Activated naive CD4-positive, alpha-beta T cell treated with anti-CD3 and anti-CD28 coated beads for 36 hours (primary cell): Measurements from ENCODE around the gene RGP1. TPM values are rescaled to one million over a fixed set of nuclear protein-coding genes. Genes with fewer than 3 reads are reported as not detected.

Experiments
- CTCF ChIA-PET: fragments of 350-600 bp; sonication (Branson Sonifier 250); formaldehyde crosslinking; loops from one replicate; lab custom pipeline; 2021; ENCODE audit warnings: antibody characterized with exemption; lab: Charles Lee
- DNase-seq: peaks from one replicate; pipeline ENCODE4 v3.0.0-alpha.2; 2020
- H3K27ac Mint-ChIP-seq: one replicate; pipeline ENCODE4 v1.8.0; 2021; ENCODE audit warnings: mild to moderate bottlenecking, mixed read lengths
- H3K27me3 Mint-ChIP-seq: one replicate; pipeline ENCODE4 v1.8.0; 2021; ENCODE audit warnings: low read depth, mixed read lengths
- H3K36me3 Mint-ChIP-seq: one replicate; pipeline ENCODE4 v1.8.0; 2021; ENCODE audit warnings: low read depth, mixed read lengths
- H3K4me1 Mint-ChIP-seq: one replicate; pipeline ENCODE4 v1.8.0; 2021; ENCODE audit warnings: low read depth, mixed read lengths
- H3K4me3 Mint-ChIP-seq: one replicate; pipeline ENCODE4 v1.8.0; 2021; ENCODE audit warnings: mild to moderate bottlenecking, moderate library complexity, mixed read lengths
- H3K9me3 Mint-ChIP-seq: one replicate; pipeline ENCODE4 v1.8.0; 2021; ENCODE audit warnings: mixed read lengths
- intact Hi-C: fragments of 100-400 bp; cut with micrococcal nuclease; formaldehyde crosslinking; loops from one replicate; pipeline ENCODE4 v1.15.1; 2023
- total RNA-seq, 2 experiments: library from RNA; stranded (reverse); gene quantifications; one replicate each; pipeline ENCODE4 v1.2.3, GENCODE V29; 2021

Gene RGP1
- total RNA-seq, 2 experiments from 2014 or later = 12.0 to 13.3 TPM

GRCh38 chr9:35711501-35712428 is 37.3 kb upstream of the RGP1 start:
- Mint-ChIP-seq H3K9me3 (no peaks in the 10 kb centered on the region), H3K27ac (no peak overlapping the region), H3K27me3 (no peaks in the 10 kb centered on the region), H3K4me1 (peaks cover 2% of the 10 kb centered on the region), H3K4me3 (no peak overlapping the region), H3K36me3 (peaks cover 59% of the 10 kb centered on the region)
- no peak for DNase-seq
- CTCF ChIA-PET = interaction anchor here (0.6 to 7.5 kb wide), 7 partner anchors 16 to 171 kb away, joined by 3 to 53 read pairs (median 3); no protein-coding TSS in a partner anchor
- intact Hi-C loops = no loop called here

- no peak overlapping the region for H3K27ac Mint-ChIP-seq
- CTCF ChIA-PET = interaction anchor here (0.7 to 7.5 kb wide), 3 partner anchors 17 to 56 kb away, joined by 3 to 53 read pairs (median 3); no protein-coding TSS in a partner anchor
- H3K9me3 Mint-ChIP-seq = no peaks in the 10 kb centered on the region
- intact Hi-C loops = no loop called here
- peaks cover 52% of the 10 kb centered on the region for H3K36me3 Mint-ChIP-seq
- no peak for DNase-seq
- no peaks in the 10 kb centered on the region for H3K27me3 Mint-ChIP-seq
- H3K4me3 Mint-ChIP-seq = no peak overlapping the region
- peaks cover 2% of the 10 kb centered on the region for H3K4me1 Mint-ChIP-seq
Measured at GRCh38 chr9:35712762-35713400, 36.2 kb upstream of the RGP1 start.

GRCh38 chr9:35713578-35713977 is 35.5 kb upstream of the RGP1 start:
- H3K36me3 Mint-ChIP-seq = peaks cover 54% of the 10 kb centered on the region
- CTCF ChIA-PET = interaction anchor here (7.5 kb wide), 1 partner anchor 18 kb away, joined by 53 read pairs; no protein-coding TSS in a partner anchor
- no peak overlapping the region for H3K4me3 Mint-ChIP-seq
- no peak overlapping the region for H3K27ac Mint-ChIP-seq
- intact Hi-C loops = no loop called here
- H3K27me3 Mint-ChIP-seq = no peaks in the 10 kb centered on the region
- peaks cover 2% of the 10 kb centered on the region for H3K4me1 Mint-ChIP-seq
- H3K9me3 Mint-ChIP-seq = no peaks in the 10 kb centered on the region
- no peak for DNase-seq

GRCh38 chr9:35714123-35714522 is 35.0 kb upstream of the RGP1 start:
- H3K36me3 Mint-ChIP-seq = peaks cover 52% of the 10 kb centered on the region
- no peaks in the 10 kb centered on the region for H3K9me3 Mint-ChIP-seq
- no peaks in the 10 kb centered on the region for H3K27me3 Mint-ChIP-seq
- peaks cover 2% of the 10 kb centered on the region for H3K4me1 Mint-ChIP-seq
- no peak for DNase-seq
- H3K27ac Mint-ChIP-seq = no peak overlapping the region
- intact Hi-C loops = no loop called here
- no peak overlapping the region for H3K4me3 Mint-ChIP-seq
- CTCF ChIA-PET = interaction anchor here (0.6 to 7.5 kb wide), 4 partner anchors 13 to 663 kb away, joined by 3 to 53 read pairs (median 3); no protein-coding TSS in a partner anchor

- intact Hi-C loops = no loop called here
- Mint-ChIP-seq H3K27me3 (no peaks in the 10 kb centered on the region), H3K27ac (no peak overlapping the region), H3K36me3 (peaks cover 54% of the 10 kb centered on the region), H3K9me3 (no peaks in the 10 kb centered on the region), H3K4me1 (peaks cover 2% of the 10 kb centered on the region), H3K4me3 (no peak overlapping the region)
- no peak for DNase-seq
- CTCF ChIA-PET = interaction anchor here (0.6 to 7.5 kb wide), 6 partner anchors 13 to 663 kb away, joined by 3 to 53 read pairs (median 3); partner anchors contain the start of genes CCDC107 and RMRP
Measured at GRCh38 chr9:35714579-35715252, 34.4 kb upstream of the RGP1 start.

GRCh38 chr9:35716230-35716629 is 32.9 kb upstream of the RGP1 start:
- Mint-ChIP-seq H3K27me3 (no peaks in the 10 kb centered on the region), H3K9me3 (no peaks in the 10 kb centered on the region), H3K4me1 (peaks cover 2% of the 10 kb centered on the region), H3K4me3 (no peak overlapping the region), H3K36me3 (peaks cover 45% of the 10 kb centered on the region), H3K27ac (no peak overlapping the region)
- CTCF ChIA-PET = interaction anchor here (1.1 to 7.5 kb wide), 5 partner anchors 11 to 33 kb away, joined by 3 to 53 read pairs (median 9); partner anchors contain the start of genes GBA2 and RGP1
- intact Hi-C loops = no loop called here
- no peak for DNase-seq

- H3K27ac Mint-ChIP-seq = no peak overlapping the region
- peaks cover 40% of the 10 kb centered on the region for H3K36me3 Mint-ChIP-seq
Measured at GRCh38 chr9:35717132-35717870, 31.8 kb upstream of the RGP1 start.

GRCh38 chr9:35718721-35719511 is 30.2 kb upstream of the RGP1 start:
- Mint-ChIP-seq H3K36me3 (peaks cover 44% of the 10 kb centered on the region), H3K4me1 (no peaks in the 10 kb centered on the region), H3K27me3 (no peaks in the 10 kb centered on the region), H3K4me3 (no peak overlapping the region), H3K27ac (no peak overlapping the region), H3K9me3 (no peaks in the 10 kb centered on the region)
- DNase-seq = no peak
- intact Hi-C loops = no loop called here
- CTCF ChIA-PET = interaction anchor here (0.7 to 2.9 kb wide), 2 partner anchors 16 to 23 kb away, joined by 3 to 13 read pairs; no protein-coding TSS in a partner anchor

More at GRCh38 chr9:35717132-35717870, 31.8 kb upstream of the RGP1 start:
- CTCF ChIA-PET = interaction anchor here (1.1 to 2.2 kb wide), 5 partner anchors 10 to 70 kb away, joined by 3 to 9 read pairs (median 7); partner anchors contain the start of genes CREB3 and TLN1
- intact Hi-C loops = no loop called here
- Mint-ChIP-seq H3K27me3 (no peaks in the 10 kb centered on the region), H3K4me3 (no peak overlapping the region), H3K4me1 (no peaks in the 10 kb centered on the region), H3K9me3 (no peaks in the 10 kb centered on the region)
- no peak for DNase-seq

- no peak overlapping the region for H3K4me3 Mint-ChIP-seq
- H3K9me3 Mint-ChIP-seq = no peaks in the 10 kb centered on the region
- peaks cover 44% of the 10 kb centered on the region for H3K36me3 Mint-ChIP-seq
- intact Hi-C loops = no loop called here
- H3K27ac Mint-ChIP-seq = no peak overlapping the region
- no peak for DNase-seq
- no peaks in the 10 kb centered on the region for H3K27me3 Mint-ChIP-seq
- CTCF ChIA-PET = interaction anchor here (1.7 to 2.9 kb wide), 2 partner anchors 11 to 23 kb away, joined by 4 to 13 read pairs; no protein-coding TSS in a partner anchor
- no peaks in the 10 kb centered on the region for H3K4me1 Mint-ChIP-seq
Measured at GRCh38 chr9:35719546-35719945, 29.5 kb upstream of the RGP1 start.

GRCh38 chr9:35723426-35723825 is 25.7 kb upstream of the RGP1 start:
- peaks cover 32% of the 10 kb centered on the region for H3K36me3 Mint-ChIP-seq
- CTCF ChIA-PET = interaction anchor here (0.6 to 1.6 kb wide), 3 partner anchors 18 to 65 kb away, joined by 3 read pairs; partner anchors contain the start of gene CCDC107
- intact Hi-C loops = no loop called here
- no peak for DNase-seq
- H3K27me3 Mint-ChIP-seq = no peaks in the 10 kb centered on the region
- H3K4me3 Mint-ChIP-seq = no peak overlapping the region
- no peaks in the 10 kb centered on the region for H3K9me3 Mint-ChIP-seq
- H3K27ac Mint-ChIP-seq = no peak overlapping the region
- H3K4me1 Mint-ChIP-seq = no peaks in the 10 kb centered on the region
